Measurements from ENCODE around the gene HOXA7. TPM values are rescaled to one million over a fixed set of nuclear protein-coding genes. Genes with fewer than 3 reads are reported as not detected.

HOXA7 gene
- 1 to 10 TPM in 3 of 7 donors, under 1 TPM in 4; 0.23 to 4.5 (median 0.75) TPM for total RNA-seq
- polyA plus RNA-seq, result 1 to 10 TPM in 1 of 2 donors, under 1 TPM in 1; 0.53 to 4.1 TPM
- long read RNA-seq, donor 1, result 0 reads
- long read RNA-seq, donor 2, transcript HOXA7-201 (2 exons, 2,018 nt), result major isoform, 19 of 19 reads
- long read RNA-seq, donor 2, partial matches to known transcripts, result 0 of 19 reads
- long read RNA-seq, donor 2, other reads (novel, unspliced or antisense), result 0 of 19 reads
- long read RNA-seq, donor 3, partial matches to known transcripts, result 0 of 3 reads
- long read RNA-seq, donor 3, other reads (novel, unspliced or antisense), result 1 of 3 reads

DNA sequence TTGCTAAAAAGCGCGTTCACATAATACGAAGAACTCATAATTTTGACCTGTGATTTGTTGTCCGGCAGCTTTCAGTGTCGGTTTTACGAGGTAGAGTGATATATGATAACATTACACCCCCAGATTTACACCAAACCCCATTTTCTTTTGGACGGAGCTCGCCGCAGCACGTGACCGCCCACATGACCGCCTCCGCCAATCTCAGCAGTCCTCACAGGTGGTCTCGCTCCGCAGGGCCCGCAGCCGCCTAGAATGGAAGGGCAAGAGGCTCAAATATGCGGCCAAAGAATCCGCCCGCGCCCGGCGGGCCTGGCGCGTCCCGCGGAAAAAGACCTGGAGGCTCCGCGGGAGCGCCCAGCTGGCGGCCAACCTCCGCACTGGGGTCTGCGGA lies at the start of gene HOXA7:
TSS of gene HOXA7 (minus strand) at position 168 of the 391 bp plus-strand sequence. CDS start at position 38, 130 bp downstream.
- Histone ChIP-seq H3K27me3 (peaks cover 3% of the 10 kb centered on the region), H3K27ac (no peak within 1 kb of the TSS), H3K4me3 (peak within 1 kb of the TSS; percentile 61), H3K36me3 (no peaks in the 10 kb centered on the region), H3K9me3 (peaks cover 0 to 3% of the 10 kb centered on the region in 2 donors), H3K4me1 (ENCODE audit: insufficient read depth) (peaks cover 4% of the 10 kb centered on the region)
- DNase-seq, result peak in 4 of 5 donors; percentile 38 to 73 (median 49)
- 1 to 2% (median 2%) methylated on average over 17 to 33 of the region's 33 CpGs for WGBS, 3 donors
- intact Hi-C loops (cut with DNase I), result loop anchor here in 2 of 4 donors (5.0 to 10.0 kb wide), 3 partner anchors 789 to 1262 kb away; partner anchors contain the start of genes CBX3 (in 1 of the 2) and HNRNPA2B1 (in 1 of the 2)
- TF ChIP-seq, protein P1, sequence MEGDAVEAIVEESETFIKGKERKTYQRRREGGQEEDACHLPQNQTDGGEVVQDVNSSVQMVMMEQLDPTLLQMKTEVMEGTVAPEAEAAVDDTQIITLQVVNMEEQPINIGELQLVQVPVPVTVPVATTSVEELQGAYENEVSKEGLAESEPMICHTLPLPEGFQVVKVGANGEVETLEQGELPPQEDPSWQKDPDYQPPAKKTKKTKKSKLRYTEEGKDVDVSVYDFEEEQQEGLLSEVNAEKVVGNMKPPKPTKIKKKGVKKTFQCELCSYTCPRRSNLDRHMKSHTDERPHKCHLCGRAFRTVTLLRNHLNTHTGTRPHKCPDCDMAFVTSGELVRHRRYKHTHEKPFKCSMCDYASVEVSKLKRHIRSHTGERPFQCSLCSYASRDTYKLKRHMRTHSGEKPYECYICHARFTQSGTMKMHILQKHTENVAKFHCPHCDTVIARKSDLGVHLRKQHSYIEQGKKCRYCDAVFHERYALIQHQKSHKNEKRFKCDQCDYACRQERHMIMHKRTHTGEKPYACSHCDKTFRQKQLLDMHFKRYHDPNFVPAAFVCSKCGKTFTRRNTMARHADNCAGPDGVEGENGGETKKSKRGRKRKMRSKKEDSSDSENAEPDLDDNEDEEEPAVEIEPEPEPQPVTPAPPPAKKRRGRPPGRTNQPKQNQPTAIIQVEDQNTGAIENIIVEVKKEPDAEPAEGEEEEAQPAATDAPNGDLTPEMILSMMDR (IDR thresholded peaks at IDR 0.05), result no peak
- no peak for TF ChIP-seq EP300 (IDR thresholded peaks at IDR 0.05)
- no peak for TF ChIP-seq POLR2A (IDR thresholded peaks at IDR 0.05)

DNA sequence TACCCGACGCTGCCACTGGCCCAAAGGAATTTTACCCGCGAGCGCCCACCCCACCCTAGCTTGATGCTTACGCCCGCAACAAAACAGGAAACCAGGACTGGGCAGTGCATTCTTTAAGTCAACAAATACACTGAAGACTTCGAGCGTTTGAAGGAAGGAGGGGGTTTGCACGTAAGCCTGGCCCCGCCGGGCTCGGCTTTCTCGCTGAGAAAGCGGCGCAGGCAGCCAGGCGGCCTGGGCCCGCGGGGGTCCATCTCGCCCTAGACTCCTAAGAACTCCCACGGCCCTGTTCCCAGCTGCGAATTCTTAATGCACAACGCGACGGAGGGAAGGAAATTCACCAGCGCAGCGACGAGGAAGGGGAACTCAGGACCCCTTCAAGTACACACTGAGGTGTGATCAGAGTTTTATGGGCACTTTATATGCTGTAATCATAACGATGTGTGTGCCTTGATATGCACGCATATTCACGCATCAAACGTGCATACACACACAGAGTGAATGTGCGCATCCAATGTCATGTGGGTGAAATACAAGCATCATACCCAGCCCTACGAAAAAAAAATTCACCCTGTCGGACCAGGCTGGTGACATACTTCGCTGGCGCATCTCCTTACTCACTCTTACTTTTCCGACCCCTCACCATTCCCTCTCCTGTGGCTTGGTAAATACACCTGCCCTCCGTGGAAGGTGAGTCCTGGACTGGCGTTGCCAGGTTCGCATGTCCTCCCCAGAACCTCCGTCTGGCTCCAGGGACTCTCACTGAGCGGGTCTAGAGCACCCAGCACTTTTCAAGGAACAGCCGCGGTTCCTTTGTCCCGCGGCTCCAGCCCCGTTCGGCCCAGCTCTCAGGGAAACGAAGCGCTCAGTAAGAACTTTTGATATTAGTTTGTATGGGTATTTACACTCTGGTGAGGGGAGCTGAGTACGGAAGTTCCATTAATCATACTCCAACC lies 49.1 kb upstream of the HOXA7 start:
- H3K4me1 ChIP-seq (ENCODE audit: insufficient read depth), result peaks cover 4% of the 10 kb centered on the region
- TF ChIP-seq EP300 (IDR thresholded peaks at IDR 0.05), result no peak
- TF ChIP-seq, protein P1 (IDR thresholded peaks at IDR 0.05), result no peak
- no peak for TF ChIP-seq POLR2A (IDR thresholded peaks at IDR 0.05)
- intact Hi-C loops (cut with DNase I), result loop anchor here in 2 of 4 donors (10.0 kb wide), 1 partner anchor 719 kb away; no protein-coding TSS in a partner anchor
- no peaks in the 10 kb centered on the region for H3K9me3 ChIP-seq
- H3K27me3 ChIP-seq, result no peaks in the 10 kb centered on the region
- H3K36me3 ChIP-seq, result no peaks in the 10 kb centered on the region
- DNase-seq, result no peak
- H3K27ac ChIP-seq, result no peak overlapping the region
- 8 to 12% (median 8%) methylated on average over 52 of the region's 52 CpGs for WGBS, 3 donors
- peak overlapping the region; percentile 16 for H3K4me3 ChIP-seq

DNA sequence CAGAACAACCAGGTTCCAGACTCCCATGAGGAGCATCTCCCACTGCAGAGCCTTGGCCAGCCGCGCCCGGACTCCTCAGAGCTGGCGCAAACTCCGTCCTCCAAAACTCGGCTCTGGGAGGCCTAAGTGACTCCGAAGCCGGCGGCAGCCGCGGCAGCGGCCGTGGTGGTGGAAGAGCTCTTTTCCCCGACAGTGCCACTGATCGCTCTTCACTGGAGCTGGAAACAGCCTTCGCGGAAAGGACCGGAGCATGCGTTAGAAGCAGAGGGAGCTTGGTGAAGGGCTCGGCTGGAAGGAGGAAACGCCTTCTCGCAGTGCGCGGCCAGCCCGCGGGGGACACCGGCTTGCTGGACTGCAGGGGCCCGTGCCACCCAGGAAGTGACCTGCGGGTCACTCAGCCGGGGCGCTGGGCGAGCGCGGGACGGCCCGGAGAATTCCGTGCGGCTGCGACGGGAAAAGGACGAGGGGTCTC lies 48.4 kb upstream of the HOXA7 start:
- intact Hi-C loops (cut with DNase I), result loop anchor here in 2 of 4 donors (5.0 to 10.0 kb wide), 2 partner anchors 720 to 887 kb away; no protein-coding TSS in a partner anchor

More for the DNA sequence above, 48.4 kb upstream of the HOXA7 start:
- no peak for DNase-seq
- Histone ChIP-seq H3K27ac (no peak overlapping the region), H3K36me3 (no peaks in the 10 kb centered on the region), H3K9me3 (no peaks in the 10 kb centered on the region), H3K4me1 (ENCODE audit: insufficient read depth) (peaks cover 4% of the 10 kb centered on the region), H3K4me3 (peak overlapping the region; percentile 16), H3K27me3 (no peaks in the 10 kb centered on the region)
- WGBS, 3 donors, result 4 to 6% (median 5%) methylated on average over 35 to 41 of the region's 41 CpGs
- TF ChIP-seq, protein P1 (IDR thresholded peaks at IDR 0.05), result no peak
- TF ChIP-seq POLR2A (IDR thresholded peaks at IDR 0.05) (no peak), EP300 (IDR thresholded peaks at IDR 0.05) (no peak)

All from ovary (tissue), 10 donors.